Caki2 (cell line): ENCODE results near the gene LOXL1. TPM values are rescaled to one million over a fixed set of nuclear protein-coding genes. Genes with fewer than 3 reads are reported as not detected.
A peak's percentile ranks its signal among the peaks of the same experiment; 100 is the strongest.
"Not testable (repeated sequence)": the region's sequence is repeated elsewhere in the genome, so short reads cannot be mapped to it uniquely, and the experiment has no call there.

Source experiments
- DNase-seq: peaks from one replicate; pipeline ENCODE4 v3.0.0-alpha.2; 2015; ENCODE audit warnings: low read depth
- in situ Hi-C: cut with HindIII; loops from 2 replicates; pipeline ENCODE4 v1.10.0; 2016; ENCODE audit warnings: low sequenced_read_pairs, low pct_unique_long_range_greater_than_20kb, mixed read lengths
- total RNA-seq: library from RNA; depleted of rRNA; stranded (reverse); fragments of >200 nt; shearing (Covaris generic); gene quantifications from 2 replicates; pipeline ENCODE4 v1.2.3, GENCODE V29; 2014; ENCODE audit warnings: low replicate concordance

LOXL1 gene
- total RNA-seq, 1 experiment from 2014 or later, result 22.7 TPM

DNA sequence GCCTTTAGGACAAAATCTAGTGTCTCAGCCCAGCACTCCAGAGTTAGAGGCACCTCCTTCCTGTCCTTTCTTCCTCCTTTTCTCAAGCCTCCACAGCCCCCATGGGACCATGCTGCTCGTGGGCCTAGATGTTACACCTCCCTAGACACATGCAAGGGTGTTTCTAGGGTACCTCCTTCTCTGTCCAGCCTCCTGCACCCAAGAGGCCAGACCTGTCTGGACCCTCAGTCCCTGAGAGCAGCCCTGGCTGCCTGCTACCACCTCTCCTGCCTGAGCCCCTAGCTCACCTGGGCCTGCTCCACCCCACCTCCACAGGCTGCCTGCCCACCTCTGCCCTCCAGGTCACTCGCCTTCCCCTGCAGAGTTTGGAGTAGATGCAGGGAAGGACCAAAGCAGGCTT is 5.2 kb downstream of the LOXL1 start:
- in situ Hi-C loops, result no loop called here
- no peak for DNase-seq

DNA sequence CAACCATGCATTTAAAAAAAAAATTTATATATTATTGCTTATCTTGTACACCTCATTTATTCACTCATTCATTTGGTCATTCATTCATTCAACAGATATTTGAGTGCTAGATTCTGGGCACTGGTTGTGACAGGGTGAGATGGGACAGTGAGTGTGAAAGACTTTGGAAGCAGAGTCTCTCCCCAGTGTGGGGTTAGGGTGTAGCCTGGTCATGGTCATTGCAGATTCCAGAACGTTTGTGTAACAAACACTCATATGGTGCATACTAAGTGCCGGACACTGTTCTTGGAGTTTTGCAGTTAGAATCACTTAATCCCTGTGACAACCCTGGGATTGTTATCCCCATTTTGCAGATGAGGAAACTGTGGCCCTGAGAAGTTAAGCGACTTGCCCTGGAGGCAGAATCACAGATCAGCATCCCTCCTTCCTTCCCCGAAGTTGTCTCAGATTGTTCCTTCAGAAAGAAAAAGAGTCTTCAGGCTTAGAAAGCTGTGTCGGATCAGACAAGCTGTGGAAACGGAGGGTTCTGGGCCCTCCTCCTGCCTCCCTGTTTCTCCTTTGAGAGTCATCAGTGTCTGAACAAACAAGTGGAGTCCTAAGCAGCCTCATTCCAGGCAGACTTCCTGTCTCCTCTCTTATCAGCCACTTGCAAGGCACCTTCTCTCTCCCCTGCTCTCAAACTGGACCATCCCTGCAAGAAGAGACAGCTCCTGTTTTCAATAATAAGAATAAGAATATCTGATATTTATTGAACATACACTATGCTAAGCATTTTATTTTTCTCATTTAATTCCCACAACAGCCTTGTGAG is 6.3 kb downstream of the LOXL1 start:
- no peak for DNase-seq
- in situ Hi-C loops, result no loop called here

DNA sequence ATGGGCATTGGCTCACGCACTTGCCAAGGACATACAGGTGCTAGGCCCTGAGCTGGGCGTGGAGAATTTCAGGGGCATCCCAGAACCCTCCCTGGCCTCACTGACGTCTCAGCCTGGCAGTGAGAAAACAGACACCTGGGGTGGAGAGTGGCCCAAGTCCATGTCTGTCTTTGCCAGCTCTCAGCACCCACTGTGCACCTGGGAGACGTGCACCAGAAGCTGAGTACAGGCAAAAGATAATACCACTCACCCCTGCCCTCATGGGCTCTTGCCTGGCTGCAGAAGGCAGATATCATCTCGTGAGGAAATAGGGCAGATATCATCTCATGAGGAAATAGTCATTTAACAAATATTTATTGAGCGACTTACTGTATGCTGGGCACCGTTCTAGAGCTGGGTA is 8.0 kb downstream of the LOXL1 start:
- in situ Hi-C loops, result no loop called here
- DNase-seq, result no peak

DNA sequence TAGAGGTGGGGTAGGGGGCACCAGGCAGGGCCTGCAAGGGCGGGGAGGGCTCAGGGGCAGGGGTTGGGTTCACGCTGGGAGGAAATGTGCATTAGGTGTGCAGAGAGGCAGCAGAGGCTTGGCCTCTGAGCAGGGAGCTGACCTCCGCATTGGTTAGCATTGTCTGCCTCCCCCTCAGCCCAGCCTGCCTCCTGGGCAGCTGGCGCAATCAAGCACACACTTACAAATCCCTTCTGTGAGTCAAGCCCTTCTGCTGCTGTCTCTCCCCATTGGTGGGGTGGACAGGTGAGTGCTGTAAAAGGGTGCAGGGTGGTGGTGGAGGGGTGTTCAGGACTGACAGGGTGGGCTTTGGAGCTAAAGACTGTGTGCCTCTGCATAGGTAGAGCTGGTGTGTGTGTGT is 9.3 kb downstream of the LOXL1 start:
- DNase-seq, result no peak
- in situ Hi-C loops, result no loop called here

DNA sequence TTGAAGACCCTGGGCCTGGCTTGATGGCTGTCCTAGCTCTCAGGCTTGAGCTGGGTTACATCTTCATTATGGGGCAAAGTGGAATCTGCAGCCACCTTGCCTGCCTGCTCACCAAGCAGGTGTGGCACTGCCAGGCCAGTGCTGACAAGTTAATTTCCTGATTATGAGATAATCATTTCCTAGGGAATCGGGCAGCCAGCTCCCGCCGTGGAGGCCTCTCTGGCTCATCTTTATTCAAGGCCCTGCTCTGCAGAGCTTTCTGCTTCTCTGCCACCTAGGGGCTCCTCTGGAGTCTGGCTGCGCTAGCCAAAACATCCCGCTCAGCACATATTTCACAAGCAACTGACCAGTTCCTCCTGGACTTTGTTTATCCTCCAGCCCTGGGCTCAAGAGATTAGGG is 9.9 kb downstream of the LOXL1 start:
- DNase-seq, result peak; percentile 10
- in situ Hi-C loops, result no loop called here

DNA sequence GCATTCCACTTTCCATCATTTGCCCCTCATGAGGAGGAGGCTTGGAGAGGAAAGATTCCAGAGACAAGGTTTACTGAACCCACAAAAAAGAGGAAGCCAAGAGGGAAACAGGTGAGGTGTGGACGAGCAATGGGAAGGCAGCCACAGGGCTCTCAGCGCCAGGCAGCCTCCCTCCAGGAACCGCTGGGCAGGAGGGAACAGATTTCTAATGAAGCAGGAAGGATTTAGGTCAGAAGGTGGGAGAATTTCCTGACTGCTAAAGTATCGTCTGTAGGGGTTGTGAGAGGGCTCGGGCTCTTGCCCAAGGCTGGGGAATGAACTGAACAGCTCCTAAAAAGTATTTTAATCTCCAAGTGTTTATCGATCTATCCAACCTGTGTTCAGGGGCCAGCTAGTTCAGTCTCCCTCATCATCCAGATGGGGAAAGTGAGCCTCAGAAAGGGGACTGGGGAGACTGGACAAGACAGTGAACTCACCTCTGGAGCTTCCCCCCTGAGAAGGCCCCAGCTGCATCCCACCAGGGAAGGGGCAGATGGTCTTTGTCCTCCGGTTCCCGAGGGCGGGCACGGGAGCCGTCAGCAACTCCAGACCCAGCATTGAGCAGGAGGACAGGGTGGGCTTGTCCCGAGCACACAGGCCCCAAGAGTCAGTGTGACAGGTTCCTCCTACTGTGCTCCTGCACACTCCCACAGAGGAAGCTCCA is 10.5 kb downstream of the LOXL1 start:
- DNase-seq, result no peak
- in situ Hi-C loops, result no loop called here

DNA sequence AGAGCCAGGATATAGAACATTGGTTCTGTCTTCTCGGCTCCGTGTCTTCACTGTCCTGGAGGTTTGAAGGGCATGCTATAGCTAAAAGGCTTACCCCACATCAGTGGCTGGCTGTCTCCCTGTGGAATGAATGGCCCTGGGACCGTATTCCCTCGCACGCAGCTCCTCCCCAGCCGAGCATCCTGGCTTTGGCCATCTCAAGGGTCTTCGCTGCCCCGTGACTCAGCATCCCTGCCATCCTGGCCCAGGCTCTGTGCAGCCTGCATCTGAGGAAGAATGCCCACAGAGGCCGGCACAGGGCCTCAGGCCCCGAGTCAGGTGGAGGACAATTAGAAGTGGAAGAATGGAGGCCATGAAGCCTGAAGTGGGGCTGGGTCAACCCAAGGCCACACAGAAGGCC is 11.0 kb downstream of the LOXL1 start:
- in situ Hi-C loops, result no loop called here

DNA sequence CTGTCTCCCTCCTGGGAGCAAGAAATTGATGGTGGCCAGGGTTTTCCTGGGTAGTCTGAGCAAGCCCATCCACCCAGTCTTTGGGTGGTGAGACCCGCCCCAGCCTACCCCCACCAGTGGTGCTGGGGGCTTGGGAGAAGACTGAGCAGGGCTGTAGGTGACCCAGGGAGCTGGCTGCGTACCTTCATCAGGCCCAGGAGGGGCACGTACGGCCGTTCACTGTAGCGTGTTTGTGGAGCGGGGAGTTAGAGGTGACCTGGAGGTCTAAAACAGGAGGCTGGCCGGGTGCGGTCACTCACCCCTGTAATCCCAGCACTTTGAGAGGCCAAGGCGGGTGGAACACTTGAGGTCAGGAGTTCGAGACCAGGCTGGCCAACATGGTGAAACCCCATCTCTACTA is 11.5 kb downstream of the LOXL1 start:
- no peak for DNase-seq
- in situ Hi-C loops, result no loop called here

More for the DNA sequence above, 11.0 kb downstream of the LOXL1 start:
- DNase-seq, result no peak

DNA sequence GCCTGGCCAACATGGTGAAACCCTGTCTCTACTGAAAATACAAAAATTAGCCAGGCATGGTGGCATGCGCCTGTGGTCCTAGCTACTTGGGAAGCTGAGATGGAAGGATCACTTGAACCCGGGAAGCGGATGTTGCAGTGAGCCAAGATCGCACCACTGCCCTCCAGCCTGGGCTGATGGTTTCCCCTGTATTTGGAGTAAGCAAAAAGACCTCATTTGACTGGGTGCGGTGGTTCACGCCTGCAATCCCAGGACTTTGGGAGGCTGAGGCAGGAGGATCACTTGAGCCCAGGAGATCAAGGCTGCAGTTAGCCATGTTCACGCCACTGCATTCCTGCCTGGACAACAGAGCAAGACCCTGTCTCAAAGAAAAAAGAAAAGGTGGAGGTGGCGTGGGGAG is 12.3 kb downstream of the LOXL1 start:
- DNase-seq, in situ Hi-C loops: not testable (repeated sequence)

DNA sequence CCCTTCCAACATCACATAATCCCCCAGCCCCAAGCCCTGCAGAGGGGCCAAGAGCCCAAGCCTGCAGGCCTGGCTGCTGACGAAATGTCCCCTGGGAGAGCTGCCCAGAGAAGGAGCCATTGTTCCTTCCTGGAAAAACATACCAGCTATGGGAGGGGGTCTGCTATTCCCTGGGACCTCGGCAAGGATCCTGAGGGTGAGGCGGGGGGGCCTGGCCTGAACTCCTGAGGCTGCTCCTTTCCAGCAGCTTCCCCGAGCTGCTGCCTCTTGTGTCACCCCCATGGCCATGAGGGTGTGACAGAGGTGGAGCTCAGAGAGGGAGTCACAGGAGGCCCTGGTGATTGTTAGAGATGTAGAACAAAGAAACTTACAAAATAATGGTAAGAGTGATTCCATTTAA is 12.9 kb downstream of the LOXL1 start:
- no peak for DNase-seq
- in situ Hi-C loops, result no loop called here

DNA sequence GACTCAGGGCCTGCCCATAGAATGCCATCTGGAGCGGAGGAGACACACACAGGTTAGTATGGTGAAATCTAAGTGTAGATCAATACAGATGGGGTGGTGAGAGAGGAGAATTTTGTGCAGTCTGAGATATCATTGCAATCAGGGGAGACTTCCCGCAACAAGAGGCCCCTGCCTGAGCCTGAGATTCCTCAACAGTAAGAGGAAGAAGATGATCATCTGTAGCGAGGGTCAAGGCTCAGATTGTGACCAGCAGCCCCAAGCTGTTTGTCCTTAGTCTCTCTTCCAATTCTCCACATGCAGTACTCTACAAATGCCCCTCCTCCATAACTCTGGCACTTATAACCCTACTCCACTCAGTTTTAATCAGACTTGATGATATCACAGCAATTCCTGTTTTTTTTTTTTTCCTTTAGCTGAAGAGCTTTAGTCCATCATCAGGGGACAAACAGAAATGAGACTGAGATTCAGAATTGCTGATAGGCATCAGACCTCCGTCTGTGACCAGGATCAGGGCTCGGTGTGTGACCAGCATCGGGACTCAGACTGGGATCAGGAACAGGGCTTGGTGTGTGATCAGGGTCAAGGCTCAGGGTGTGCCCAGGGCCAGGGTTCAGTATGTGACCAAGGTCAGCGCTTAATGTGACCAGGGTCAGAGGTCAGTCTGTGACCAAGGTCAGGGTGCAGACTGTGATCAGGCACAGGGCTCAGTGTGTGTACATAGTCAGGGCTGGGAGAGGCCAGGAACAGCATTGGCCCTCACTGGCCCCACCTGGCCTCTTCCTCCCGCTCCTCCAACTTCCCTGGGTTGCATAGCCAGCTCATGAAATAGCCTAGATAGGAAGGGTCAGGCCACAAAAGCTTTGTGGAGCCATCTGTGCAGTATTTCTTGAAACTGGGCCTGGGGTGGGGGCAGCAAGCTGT is 14.1 kb downstream of the LOXL1 start:
- in situ Hi-C loops, result no loop called here
- DNase-seq, result no peak

DNA sequence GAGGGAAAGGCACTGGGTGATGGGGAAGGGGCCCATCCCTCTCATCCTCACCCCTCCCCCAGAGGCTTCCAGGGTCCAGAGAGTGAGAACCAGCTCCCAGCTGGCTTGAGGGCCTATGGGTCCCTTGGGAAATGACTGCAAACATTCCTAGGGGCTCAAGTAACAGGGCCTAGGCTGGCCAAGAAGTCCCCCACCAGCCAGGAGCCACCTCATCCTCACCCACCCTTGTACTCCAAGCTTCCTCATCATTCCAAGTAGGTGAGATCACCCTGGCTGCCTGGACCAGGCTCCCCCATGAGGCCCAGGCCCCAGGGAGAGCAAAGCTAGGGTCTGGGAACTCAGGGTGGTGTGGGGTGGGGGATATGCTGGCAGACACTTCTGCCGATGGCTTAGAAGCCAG is 14.8 kb downstream of the LOXL1 start:
- no peak for DNase-seq
- in situ Hi-C loops, result no loop called here

DNA sequence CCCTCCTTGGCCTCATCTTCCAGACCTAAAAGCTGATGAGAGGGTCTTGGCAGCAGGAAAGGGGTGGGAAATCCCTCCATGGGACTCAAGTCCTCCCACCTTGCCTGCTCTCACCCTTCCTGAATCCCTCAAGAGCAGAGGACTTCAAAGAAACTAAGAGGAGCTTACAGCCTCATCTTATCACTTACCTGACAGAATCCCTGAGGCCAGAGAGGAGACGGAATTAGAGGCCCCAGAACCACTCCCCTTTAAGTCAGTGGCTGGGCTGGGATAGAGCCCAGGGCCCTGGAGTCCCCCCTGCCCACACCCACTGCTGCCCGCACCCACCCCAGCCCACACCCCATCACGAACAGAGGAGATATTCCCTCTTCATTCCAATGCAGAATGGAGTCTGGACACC is 15.2 kb downstream of the LOXL1 start:
- no peak for DNase-seq
- in situ Hi-C loops, result no loop called here

DNA sequence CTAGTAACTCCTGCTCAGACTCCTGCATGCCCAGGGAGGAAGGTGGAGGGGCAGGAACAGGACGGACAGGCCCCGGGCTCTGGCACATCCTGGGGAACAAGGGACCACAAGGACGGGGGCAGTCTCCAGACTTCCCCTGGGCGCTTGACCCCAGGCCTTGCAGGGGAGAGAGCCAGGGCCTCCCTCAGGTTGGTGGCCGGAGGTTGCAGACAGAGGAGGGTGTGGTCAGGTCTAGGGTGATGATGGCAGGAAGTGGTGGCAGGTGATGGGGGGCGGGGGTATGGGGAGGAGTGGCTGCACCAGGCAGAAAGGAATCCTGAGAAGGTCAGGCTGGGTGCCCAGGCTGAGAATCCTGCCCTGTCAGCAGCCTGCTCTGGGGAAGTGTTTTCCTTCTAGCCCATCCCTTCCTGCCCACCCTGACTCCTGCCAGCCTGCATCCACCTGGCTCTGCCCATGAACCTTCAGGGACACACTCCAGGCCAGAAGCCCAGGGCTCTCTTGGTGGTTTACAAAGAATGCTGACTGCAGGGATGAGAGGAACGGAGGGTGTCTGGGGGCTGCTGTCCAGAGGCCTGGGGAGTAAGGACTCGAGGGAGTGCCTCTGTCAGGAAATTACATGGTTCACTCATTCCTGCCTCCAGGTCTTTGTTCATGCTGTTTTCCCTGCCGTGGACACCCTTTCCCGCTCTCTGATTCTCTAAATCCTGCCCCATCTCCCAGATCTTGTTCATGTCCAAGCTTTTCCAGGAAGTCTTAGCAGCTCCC is 15.8 kb downstream of the LOXL1 start:
- no peak for DNase-seq
- in situ Hi-C loops, result no loop called here

DNA sequence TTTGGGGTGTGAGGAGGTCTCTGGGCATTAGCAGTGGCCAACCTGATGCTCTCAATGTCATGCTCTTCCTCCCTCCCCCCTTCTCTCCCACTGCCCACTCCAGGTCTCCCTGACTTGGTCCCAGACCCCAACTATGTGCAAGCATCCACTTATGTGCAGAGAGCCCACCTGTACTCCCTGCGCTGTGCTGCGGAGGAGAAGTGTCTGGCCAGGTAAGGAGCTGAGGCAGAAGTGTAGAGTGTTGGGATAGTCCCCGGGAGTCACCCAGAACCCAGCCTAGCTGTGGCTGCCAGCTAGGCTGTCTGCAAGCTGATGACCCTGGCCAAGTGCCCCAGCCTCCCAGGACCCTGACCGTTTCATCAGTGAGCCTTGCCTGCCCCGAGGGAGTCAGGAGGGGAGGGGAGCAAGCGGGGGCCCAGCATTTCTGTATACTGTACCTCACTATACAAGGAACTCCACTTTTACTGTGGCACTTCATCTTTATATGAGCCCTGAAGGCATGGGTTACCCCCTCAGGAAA is 16.5 kb downstream of the LOXL1 start:
- DNase-seq, result no peak
- in situ Hi-C loops, result no loop called here

DNA sequence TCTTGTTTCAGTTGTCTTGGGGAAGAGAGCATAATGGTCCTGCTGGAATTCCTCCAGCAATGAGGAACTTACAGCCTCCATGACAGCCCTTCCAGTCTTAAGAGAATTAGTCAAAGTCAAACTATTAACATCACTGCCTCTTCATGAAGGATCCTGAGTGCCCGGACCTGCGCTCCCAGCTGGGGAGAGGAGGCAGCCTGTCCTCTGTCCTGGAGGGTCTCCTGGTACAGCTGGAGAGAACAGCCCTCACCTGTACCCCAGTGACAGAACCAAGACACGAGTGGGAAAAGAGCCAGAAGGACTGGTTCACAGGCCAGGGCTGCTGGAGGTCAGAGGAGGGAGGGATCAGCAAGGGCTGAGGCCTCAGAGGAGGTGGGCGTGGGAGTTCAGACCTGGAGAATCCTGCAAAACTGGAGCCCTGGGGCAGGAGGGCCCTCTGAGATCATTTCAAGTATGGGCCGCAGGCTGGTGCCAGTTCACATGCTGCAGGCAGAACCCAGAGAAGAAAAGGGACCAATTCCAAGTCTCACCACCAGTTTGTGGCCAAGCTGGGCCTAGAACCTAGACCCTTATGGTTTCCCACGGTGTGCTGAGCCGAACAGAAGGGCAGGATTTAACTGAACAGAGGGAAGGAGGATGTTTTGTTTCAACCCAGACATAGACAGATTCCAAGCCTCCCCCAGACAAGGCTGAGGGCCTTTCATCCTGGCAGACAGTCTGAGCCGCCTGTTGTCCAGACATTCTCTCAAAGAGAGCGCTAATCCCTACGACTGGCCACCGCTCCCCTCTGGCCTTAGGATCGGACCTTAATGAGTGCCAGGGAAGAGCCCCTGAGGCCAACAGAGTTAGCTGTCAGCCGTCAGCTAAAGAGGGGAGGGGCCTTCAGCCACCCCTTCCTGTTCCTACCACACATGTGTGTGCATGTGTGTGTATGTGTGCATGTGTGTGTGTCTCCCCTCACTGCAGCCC is 18.2 kb downstream of the LOXL1 start:
- in situ Hi-C loops, result no loop called here
- DNase-seq, result no peak

DNA sequence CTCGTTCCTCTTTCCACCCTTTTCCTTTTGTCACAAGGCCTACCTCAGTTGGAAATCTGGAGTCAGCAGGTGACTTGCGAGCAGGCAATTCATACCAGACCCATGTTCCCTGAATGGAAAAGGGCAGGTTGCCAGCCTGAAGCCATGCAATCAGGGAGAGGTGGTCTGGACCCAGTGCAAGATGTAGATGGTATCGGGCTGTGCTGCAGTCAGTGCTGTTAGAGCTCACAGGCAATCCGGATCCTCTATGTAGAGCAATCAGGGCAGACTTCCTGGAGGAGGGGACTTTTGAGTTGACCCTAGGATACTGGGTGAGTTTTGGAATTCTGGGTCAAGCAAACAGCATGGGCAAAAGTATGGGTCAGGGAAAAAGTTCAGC is 18.9 kb downstream of the LOXL1 start:
- in situ Hi-C loops, result no loop called here
- no peak for DNase-seq
